Neural cell (in vitro differentiated cells): Measurements from ENCODE around the gene STAT3. TPM values are rescaled to one million over a fixed set of nuclear protein-coding genes. Genes with fewer than 3 reads are reported as not detected.

Source experiments
- H2AFZ ChIP-seq: fragments of 200-600, 300-800 bp; sonication (generic), shearing (Covaris generic); 2 replicates; pipeline ENCODE4 v1.6.0; 2014; ENCODE audit warnings: low read depth, mild to moderate bottlenecking, antibody characterized with exemption, low read length, moderate library complexity
- H3F3A ChIP-seq: fragments of 200-600 bp; shearing (Covaris generic); 2 replicates; pipeline ENCODE4 v1.6.1; 2016; ENCODE audit warnings: mild to moderate bottlenecking, moderate library complexity, mixed read lengths, antibody characterized with exemption, low read length; ENCODE audit not compliant: insufficient read depth, poor library complexity, severe bottlenecking
- H3K27ac ChIP-seq: fragments of 200-600, 300-800 bp; sonication (generic), shearing (Covaris generic); 2 replicates; pipeline ENCODE4 v1.5.1; 2014; ENCODE audit warnings: mild to moderate bottlenecking, low read length, moderate library complexity
- H3K27me3 ChIP-seq: fragments of 300-800, 200-600 bp; sonication (generic), shearing (Covaris generic); 2 replicates; pipeline ENCODE4 v1.6.0; 2014; ENCODE audit warnings: mild to moderate bottlenecking, low read depth, low read length, moderate library complexity; ENCODE audit not compliant: insufficient read depth
- H3K36me3 ChIP-seq: fragments of 300-800, 200-600 bp; sonication (generic), shearing (Covaris generic); 2 replicates; pipeline ENCODE4 v1.5.1; 2014; ENCODE audit warnings: mild to moderate bottlenecking, antibody characterized with exemption, low read length, moderate library complexity; ENCODE audit not compliant: insufficient read depth
- H3K4me2 ChIP-seq: fragments of 300-800, 200-600 bp; sonication (generic), shearing (Covaris generic); 2 replicates; pipeline ENCODE4 v1.6.0; 2014; ENCODE audit warnings: mild to moderate bottlenecking, low read length
- H3K4me3 ChIP-seq: fragments of 300-800, 200-600 bp; sonication (generic), shearing (Covaris generic); 2 replicates; pipeline ENCODE4 v1.5.1; 2014; ENCODE audit warnings: mild to moderate bottlenecking, low read length, moderate library complexity
- H3K79me2 ChIP-seq: fragments of 200-600 bp; shearing (Covaris generic); replicated peaks from 2 replicates; pipeline ENCODE4 v1.6.0; 2014; ENCODE audit warnings: mild to moderate bottlenecking, low read length, moderate library complexity; ENCODE audit not compliant: insufficient read depth
- H3K9ac ChIP-seq: fragments of 300-800, 200-600 bp; sonication (generic), shearing (Covaris generic); 2 replicates; pipeline ENCODE4 v1.6.1; 2016; ENCODE audit warnings: mild to moderate bottlenecking, low read length, mixed read lengths
- H3K9me2 ChIP-seq: fragments of 200-600 bp; shearing (Covaris generic); 2 replicates; pipeline ENCODE4 v1.6.1; 2016; ENCODE audit warnings: mild to moderate bottlenecking, low read length, mixed read lengths; ENCODE audit not compliant: insufficient read depth
- H3K9me3 ChIP-seq: fragments of 200-600, 300-800 bp; sonication (generic), shearing (Covaris generic); 2 replicates; pipeline ENCODE4 v1.6.1; 2016; ENCODE audit warnings: mild to moderate bottlenecking, mixed run types, low read length, moderate library complexity, mixed read lengths
- H4K20me1 ChIP-seq: fragments of 200-600 bp; shearing (Covaris generic); 2 replicates; pipeline ENCODE4 v1.6.1; 2016; ENCODE audit warnings: mild to moderate bottlenecking, mixed run types; ENCODE audit not compliant: insufficient read depth
- CTCF ChIP-seq: fragments of 450-650 bp; IDR thresholded peaks from 2 replicates; pipeline ENCODE4 v1.5.1; 2014; ENCODE audit warnings: antibody characterized with exemption, mild to moderate bottlenecking, moderate library complexity; ENCODE audit not compliant: poor library complexity, severe bottlenecking
- EP300 ChIP-seq: fragments of 450-650 bp; conservative IDR thresholded peaks from 2 replicates; pipeline ENCODE4 v1.6.1; 2014; ENCODE audit warnings: antibody characterized with exemption, mild to moderate bottlenecking, moderate library complexity; ENCODE audit not compliant: poor library complexity, severe bottlenecking
- EZH2 ChIP-seq: fragments of 200-600, 300-800 bp; shearing (Covaris generic), sonication (generic); IDR thresholded peaks from 2 replicates; pipeline ENCODE4 v1.6.1; 2014; ENCODE audit warnings: antibody characterized with exemption, low read length, borderline replicate concordance, mild to moderate bottlenecking; ENCODE audit not compliant: insufficient read depth, poor library complexity, severe bottlenecking
- MXI1 ChIP-seq: fragments of 450-650 bp; conservative IDR thresholded peaks from 2 replicates; pipeline ENCODE4 v1.6.1; 2014; ENCODE audit warnings: antibody characterized with exemption, mild to moderate bottlenecking; ENCODE audit not compliant: poor library complexity, severe bottlenecking
- POLR2AphosphoS5 ChIP-seq: IDR thresholded peaks from 2 replicates; pipeline ENCODE4 v1.6.1; 2012
- RAD21 ChIP-seq: fragments of 450-650 bp; conservative IDR thresholded peaks from 2 replicates; pipeline ENCODE4 v1.6.1; 2014; ENCODE audit warnings: antibody characterized with exemption, mild to moderate bottlenecking, moderate library complexity
- REST ChIP-seq: IDR thresholded peaks from 2 replicates; pipeline ENCODE4 v1.6.1; 2012; ENCODE audit warnings: borderline replicate concordance
- SMC3 ChIP-seq: fragments of 450-650 bp; conservative IDR thresholded peaks from 2 replicates; pipeline ENCODE4 v1.6.1; 2014; ENCODE audit warnings: antibody characterized with exemption, mild to moderate bottlenecking, moderate library complexity; ENCODE audit not compliant: poor library complexity
- TAF1 ChIP-seq: IDR thresholded peaks from 2 replicates; pipeline ENCODE4 v1.6.1; 2012; ENCODE audit warnings: low read depth
- polyA plus RNA-seq: library from polyadenylated mRNA; depleted of rRNA; stranded (reverse); fragments of >200 nt; gene quantifications from 2 replicates; pipeline ENCODE4 v1.2.3, GENCODE V29; 2014

The STAT3 gene
- polyA plus RNA-seq, 1 donor from 2014 or later = 24.2 TPM

- H3K4me2 ChIP-seq = no peak within 1 kb of the TSS
- no peak within 1 kb of the TSS for H2AFZ ChIP-seq
- H3F3A ChIP-seq = no peaks in the 10 kb centered on the region
- TF ChIP-seq CTCF (no peak), EP300 (no peak), EZH2 (no peak), SMC3 (no peak), POLR2AphosphoS5 (no peak), RAD21 (no peak), TAF1 (no peak), REST (no peak)
- no peak within 1 kb of the TSS for H3K27ac ChIP-seq
- H3K4me3 ChIP-seq = no peak within 1 kb of the TSS
- peaks cover 40% of the 10 kb centered on the region for H3K27me3 ChIP-seq
- H3K79me2 ChIP-seq = no peaks in the 10 kb centered on the region
- H3K9me2 ChIP-seq = no peaks in the 10 kb centered on the region
- no peaks in the 10 kb centered on the region for H3K36me3 ChIP-seq
- no peak within 1 kb of the TSS for H3K9ac ChIP-seq
- no peaks in the 10 kb centered on the region for H4K20me1 ChIP-seq
- no peaks in the 10 kb centered on the region for H3K9me3 ChIP-seq
Measured at GRCh38 chr17:42287977-42288802, 100.1 kb downstream of the STAT3 start, which contains the start of gene STAT5A. Gene STAT5A, plus strand, starts transcription at chr17:42288498. Its CDS starts 914 bp downstream, at chr17:42289412.

- Histone ChIP-seq H3K9me3 (no peaks in the 10 kb centered on the region), H3K36me3 (no peaks in the 10 kb centered on the region), H3F3A (no peaks in the 10 kb centered on the region), H3K9me2 (no peaks in the 10 kb centered on the region), H3K9ac (no peak overlapping the region), H3K4me3 (no peak overlapping the region), H3K27ac (no peak overlapping the region), H4K20me1 (no peaks in the 10 kb centered on the region), H3K27me3 (peaks cover 40% of the 10 kb centered on the region), H2AFZ (no peak overlapping the region), H3K79me2 (no peaks in the 10 kb centered on the region), H3K4me2 (no peak overlapping the region)
- TF ChIP-seq POLR2AphosphoS5 (no peak), RAD21 (no peak), CTCF (no peak), TAF1 (no peak), EZH2 (no peak), SMC3 (no peak), REST (no peak), EP300 (no peak), MXI1 (no peak)
Measured at GRCh38 chr17:42287305-42287976, 100.8 kb downstream of the STAT3 start.
